GM12891 (cell line): ENCODE results near the gene RALB.

Source experiments
- POLR2A ChIP-seq: IDR thresholded peaks from 2 replicates; pipeline ENCODE4 v1.6.1; 2011; ENCODE audit warnings: low read depth, low read length, control low read depth
- POLR2AphosphoS5 ChIP-seq: IDR thresholded peaks from 2 replicates; pipeline ENCODE4 v1.6.1; 2011; ENCODE audit warnings: low read depth, low read length, control low read depth
- TAF1 ChIP-seq: IDR thresholded peaks from 2 replicates; pipeline ENCODE4 v1.6.1; 2011; ENCODE audit warnings: low read depth, low read length, control low read depth

GRCh38 chr2:120317916-120318315, 65.3 kb downstream of the RALB start:
- no peak for TF ChIP-seq TAF1
- no peak for TF ChIP-seq POLR2A
- no peak for TF ChIP-seq POLR2AphosphoS5
